GM23338 (cell line): Measurements from ENCODE around the gene SHF.

Source experiments
- CREB1 ChIP-seq: fragments of 250-450 bp; sonication (Bioruptor Pico); IDR thresholded peaks from 2 replicates; pipeline ENCODE4 v1.5.0; 2020; ENCODE audit warnings: low read depth, mild to moderate bottlenecking, moderate library complexity
- EZH2 ChIP-seq: fragments of 200-600 bp; sonication (generic); IDR thresholded peaks from one replicate; pipeline ENCODE4 v1.8.0; 2017; ENCODE audit warnings: antibody characterized with exemption, mild to moderate bottlenecking, low read depth; ENCODE audit not compliant: unreplicated experiment
- EZH2phosphoT487 ChIP-seq: fragments of 200-600 bp; sonication (generic); IDR thresholded peaks from one replicate; pipeline ENCODE4 v1.8.1; 2018; ENCODE audit warnings: antibody characterized with exemption; ENCODE audit not compliant: unreplicated experiment
- JUNB ChIP-seq: IDR thresholded peaks from one replicate; pipeline ENCODE4 v1.6.1; 2016; ENCODE audit warnings: antibody characterized with exemption; ENCODE audit not compliant: unreplicated experiment
- NANOG ChIP-seq: IDR thresholded peaks from 2 replicates; pipeline ENCODE4 v1.6.1; 2016; ENCODE audit warnings: antibody characterized with exemption, borderline replicate concordance
- POLR2AphosphoS5 ChIP-seq: IDR thresholded peaks from 2 replicates; pipeline ENCODE4 v1.6.1; 2016; ENCODE audit warnings: antibody characterized with exemption, low read depth
- STAT1 ChIP-seq: IDR thresholded peaks from one replicate; pipeline ENCODE4 v1.6.1; 2016; ENCODE audit warnings: antibody characterized with exemption; ENCODE audit not compliant: unreplicated experiment
- ZNF114 ChIP-seq: fragments of 250-450 bp; sonication (Bioruptor Pico); IDR thresholded peaks from 2 replicates; pipeline ENCODE4 v1.5.0; 2020; ENCODE audit warnings: mild to moderate bottlenecking, moderate library complexity
- ZNF331 ChIP-seq: fragments of 250-450 bp; sonication (Bioruptor Pico); IDR thresholded peaks from 2 replicates; pipeline ENCODE4 v1.5.0; 2020; ENCODE audit warnings: low read depth, mild to moderate bottlenecking, moderate library complexity
- TF ChIP-seq, protein P1 (sequence below): IDR thresholded peaks from one replicate; pipeline ENCODE4 v1.6.1; 2018; ENCODE audit warnings: antibody characterized with exemption; ENCODE audit not compliant: unreplicated experiment
- TF ChIP-seq, protein P2 (sequence below), 2 experiments: fragments of 200-600 bp in 1 of 2; sonication (generic) in 1 of 2; conservative IDR thresholded peaks; 2 replicates each; pipeline versions ENCODE4 v1.5.1 to v1.6.1; 2016 to 2017; ENCODE audit warnings: antibody characterized with exemption in 2 of 2, low read depth in 2 of 2, mild to moderate bottlenecking in 2 of 2, moderate library complexity in 1 of 2
- TF ChIP-seq, protein P3 (sequence below): fragments of 250-450 bp; sonication (Bioruptor Pico); IDR thresholded peaks from 2 replicates; pipeline ENCODE4 v1.5.0; 2020; ENCODE audit warnings: mild to moderate bottlenecking, moderate library complexity
- TF ChIP-seq, protein P4 (sequence below): IDR thresholded peaks from 2 replicates; pipeline ENCODE4 v1.6.1; 2016; ENCODE audit warnings: antibody characterized with exemption

DNA sequence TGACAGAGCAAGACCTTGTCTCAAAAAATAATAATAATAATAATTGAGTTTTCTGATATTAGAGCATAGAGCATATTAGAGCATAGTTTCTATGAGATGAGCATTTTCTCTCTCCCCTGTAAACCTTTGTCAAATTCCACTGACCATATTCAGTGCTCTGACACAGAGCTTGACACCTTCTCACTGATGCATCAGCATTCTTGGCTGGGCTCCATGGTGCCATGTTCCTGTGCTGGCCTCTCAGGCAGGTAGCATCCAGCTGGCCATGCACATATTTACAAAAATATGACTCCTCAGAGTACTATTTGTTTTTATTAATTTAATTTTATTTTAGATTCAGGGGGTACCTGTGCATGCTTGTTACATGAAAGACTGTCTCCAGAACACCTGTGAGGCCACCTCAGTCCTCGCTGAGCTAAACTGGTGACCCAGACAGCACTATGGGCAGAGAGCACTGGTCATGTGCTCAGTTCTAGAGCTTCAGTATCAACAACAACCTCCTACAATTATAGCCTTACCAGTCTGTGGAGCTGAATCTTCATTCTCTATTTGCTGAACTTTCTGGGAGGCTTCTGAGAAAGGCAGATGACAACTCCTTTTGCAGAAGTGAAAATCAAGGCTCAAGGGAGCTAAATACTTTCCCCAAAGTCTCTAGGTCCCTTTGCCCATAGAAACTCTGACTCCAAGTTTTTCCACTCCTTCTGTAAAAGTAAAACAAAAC lies 42.6 kb upstream of the SHF start:
- TF ChIP-seq, protein P1, sequence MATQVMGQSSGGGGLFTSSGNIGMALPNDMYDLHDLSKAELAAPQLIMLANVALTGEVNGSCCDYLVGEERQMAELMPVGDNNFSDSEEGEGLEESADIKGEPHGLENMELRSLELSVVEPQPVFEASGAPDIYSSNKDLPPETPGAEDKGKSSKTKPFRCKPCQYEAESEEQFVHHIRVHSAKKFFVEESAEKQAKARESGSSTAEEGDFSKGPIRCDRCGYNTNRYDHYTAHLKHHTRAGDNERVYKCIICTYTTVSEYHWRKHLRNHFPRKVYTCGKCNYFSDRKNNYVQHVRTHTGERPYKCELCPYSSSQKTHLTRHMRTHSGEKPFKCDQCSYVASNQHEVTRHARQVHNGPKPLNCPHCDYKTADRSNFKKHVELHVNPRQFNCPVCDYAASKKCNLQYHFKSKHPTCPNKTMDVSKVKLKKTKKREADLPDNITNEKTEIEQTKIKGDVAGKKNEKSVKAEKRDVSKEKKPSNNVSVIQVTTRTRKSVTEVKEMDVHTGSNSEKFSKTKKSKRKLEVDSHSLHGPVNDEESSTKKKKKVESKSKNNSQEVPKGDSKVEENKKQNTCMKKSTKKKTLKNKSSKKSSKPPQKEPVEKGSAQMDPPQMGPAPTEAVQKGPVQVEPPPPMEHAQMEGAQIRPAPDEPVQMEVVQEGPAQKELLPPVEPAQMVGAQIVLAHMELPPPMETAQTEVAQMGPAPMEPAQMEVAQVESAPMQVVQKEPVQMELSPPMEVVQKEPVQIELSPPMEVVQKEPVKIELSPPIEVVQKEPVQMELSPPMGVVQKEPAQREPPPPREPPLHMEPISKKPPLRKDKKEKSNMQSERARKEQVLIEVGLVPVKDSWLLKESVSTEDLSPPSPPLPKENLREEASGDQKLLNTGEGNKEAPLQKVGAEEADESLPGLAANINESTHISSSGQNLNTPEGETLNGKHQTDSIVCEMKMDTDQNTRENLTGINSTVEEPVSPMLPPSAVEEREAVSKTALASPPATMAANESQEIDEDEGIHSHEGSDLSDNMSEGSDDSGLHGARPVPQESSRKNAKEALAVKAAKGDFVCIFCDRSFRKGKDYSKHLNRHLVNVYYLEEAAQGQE, result no peak
- TF ChIP-seq, protein P2, sequence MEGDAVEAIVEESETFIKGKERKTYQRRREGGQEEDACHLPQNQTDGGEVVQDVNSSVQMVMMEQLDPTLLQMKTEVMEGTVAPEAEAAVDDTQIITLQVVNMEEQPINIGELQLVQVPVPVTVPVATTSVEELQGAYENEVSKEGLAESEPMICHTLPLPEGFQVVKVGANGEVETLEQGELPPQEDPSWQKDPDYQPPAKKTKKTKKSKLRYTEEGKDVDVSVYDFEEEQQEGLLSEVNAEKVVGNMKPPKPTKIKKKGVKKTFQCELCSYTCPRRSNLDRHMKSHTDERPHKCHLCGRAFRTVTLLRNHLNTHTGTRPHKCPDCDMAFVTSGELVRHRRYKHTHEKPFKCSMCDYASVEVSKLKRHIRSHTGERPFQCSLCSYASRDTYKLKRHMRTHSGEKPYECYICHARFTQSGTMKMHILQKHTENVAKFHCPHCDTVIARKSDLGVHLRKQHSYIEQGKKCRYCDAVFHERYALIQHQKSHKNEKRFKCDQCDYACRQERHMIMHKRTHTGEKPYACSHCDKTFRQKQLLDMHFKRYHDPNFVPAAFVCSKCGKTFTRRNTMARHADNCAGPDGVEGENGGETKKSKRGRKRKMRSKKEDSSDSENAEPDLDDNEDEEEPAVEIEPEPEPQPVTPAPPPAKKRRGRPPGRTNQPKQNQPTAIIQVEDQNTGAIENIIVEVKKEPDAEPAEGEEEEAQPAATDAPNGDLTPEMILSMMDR (conservative IDR thresholded peaks at IDR 0.05; ENCODE audit: low read depth in 2 of 2), result no peak
- no peak for TF ChIP-seq EZH2
- no peak for TF ChIP-seq POLR2AphosphoS5
- no peak for TF ChIP-seq NANOG
- no peak for TF ChIP-seq CREB1 (CRISPR knock-in tag)
- no peak for TF ChIP-seq STAT1
- TF ChIP-seq EZH2phosphoT487, result no peak
- TF ChIP-seq, protein P3, sequence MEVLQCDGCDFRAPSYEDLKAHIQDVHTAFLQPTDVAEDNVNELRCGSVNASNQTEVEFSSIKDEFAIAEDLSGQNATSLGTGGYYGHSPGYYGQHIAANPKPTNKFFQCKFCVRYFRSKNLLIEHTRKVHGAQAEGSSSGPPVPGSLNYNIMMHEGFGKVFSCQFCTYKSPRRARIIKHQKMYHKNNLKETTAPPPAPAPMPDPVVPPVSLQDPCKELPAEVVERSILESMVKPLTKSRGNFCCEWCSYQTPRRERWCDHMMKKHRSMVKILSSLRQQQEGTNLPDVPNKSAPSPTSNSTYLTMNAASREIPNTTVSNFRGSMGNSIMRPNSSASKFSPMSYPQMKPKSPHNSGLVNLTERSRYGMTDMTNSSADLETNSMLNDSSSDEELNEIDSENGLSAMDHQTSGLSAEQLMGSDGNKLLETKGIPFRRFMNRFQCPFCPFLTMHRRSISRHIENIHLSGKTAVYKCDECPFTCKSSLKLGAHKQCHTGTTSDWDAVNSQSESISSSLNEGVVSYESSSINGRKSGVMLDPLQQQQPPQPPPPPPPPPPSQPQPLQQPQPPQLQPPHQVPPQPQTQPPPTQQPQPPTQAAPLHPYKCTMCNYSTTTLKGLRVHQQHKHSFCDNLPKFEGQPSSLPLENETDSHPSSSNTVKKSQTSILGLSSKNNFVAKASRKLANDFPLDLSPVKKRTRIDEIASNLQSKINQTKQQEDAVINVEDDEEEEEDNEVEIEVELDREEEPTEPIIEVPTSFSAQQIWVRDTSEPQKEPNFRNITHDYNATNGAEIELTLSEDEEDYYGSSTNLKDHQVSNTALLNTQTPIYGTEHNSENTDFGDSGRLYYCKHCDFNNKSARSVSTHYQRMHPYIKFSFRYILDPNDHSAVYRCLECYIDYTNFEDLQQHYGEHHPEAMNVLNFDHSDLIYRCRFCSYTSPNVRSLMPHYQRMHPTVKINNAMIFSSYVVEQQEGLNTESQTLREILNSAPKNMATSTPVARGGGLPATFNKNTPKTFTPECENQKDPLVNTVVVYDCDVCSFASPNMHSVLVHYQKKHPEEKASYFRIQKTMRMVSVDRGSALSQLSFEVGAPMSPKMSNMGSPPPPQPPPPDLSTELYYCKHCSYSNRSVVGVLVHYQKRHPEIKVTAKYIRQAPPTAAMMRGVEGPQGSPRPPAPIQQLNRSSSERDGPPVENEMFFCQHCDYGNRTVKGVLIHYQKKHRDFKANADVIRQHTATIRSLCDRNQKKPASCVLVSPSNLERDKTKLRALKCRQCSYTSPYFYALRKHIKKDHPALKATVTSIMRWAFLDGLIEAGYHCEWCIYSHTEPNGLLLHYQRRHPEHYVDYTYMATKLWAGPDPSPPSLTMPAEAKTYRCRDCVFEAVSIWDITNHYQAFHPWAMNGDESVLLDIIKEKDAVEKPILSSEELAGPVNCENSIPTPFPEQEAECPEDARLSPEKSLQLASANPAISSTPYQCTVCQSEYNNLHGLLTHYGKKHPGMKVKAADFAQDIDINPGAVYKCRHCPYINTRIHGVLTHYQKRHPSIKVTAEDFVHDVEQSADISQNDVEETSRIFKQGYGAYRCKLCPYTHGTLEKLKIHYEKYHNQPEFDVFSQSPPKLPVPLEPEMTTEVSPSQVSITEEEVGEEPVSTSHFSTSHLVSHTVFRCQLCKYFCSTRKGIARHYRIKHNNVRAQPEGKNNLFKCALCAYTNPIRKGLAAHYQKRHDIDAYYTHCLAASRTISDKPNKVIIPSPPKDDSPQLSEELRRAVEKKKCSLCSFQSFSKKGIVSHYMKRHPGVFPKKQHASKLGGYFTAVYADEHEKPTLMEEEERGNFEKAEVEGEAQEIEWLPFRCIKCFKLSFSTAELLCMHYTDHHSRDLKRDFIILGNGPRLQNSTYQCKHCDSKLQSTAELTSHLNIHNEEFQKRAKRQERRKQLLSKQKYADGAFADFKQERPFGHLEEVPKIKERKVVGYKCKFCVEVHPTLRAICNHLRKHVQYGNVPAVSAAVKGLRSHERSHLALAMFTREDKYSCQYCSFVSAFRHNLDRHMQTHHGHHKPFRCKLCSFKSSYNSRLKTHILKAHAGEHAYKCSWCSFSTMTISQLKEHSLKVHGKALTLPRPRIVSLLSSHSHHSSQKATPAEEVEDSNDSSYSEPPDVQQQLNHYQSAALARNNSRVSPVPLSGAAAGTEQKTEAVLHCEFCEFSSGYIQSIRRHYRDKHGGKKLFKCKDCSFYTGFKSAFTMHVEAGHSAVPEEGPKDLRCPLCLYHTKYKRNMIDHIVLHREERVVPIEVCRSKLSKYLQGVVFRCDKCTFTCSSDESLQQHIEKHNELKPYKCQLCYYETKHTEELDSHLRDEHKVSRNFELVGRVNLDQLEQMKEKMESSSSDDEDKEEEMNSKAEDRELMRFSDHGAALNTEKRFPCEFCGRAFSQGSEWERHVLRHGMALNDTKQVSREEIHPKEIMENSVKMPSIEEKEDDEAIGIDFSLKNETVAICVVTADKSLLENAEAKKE (CRISPR knock-in tag), result no peak
- no peak for TF ChIP-seq ZNF331
- TF ChIP-seq ZNF114 (CRISPR knock-in tag), result no peak
- no peak for TF ChIP-seq JUNB
- TF ChIP-seq, protein P4, sequence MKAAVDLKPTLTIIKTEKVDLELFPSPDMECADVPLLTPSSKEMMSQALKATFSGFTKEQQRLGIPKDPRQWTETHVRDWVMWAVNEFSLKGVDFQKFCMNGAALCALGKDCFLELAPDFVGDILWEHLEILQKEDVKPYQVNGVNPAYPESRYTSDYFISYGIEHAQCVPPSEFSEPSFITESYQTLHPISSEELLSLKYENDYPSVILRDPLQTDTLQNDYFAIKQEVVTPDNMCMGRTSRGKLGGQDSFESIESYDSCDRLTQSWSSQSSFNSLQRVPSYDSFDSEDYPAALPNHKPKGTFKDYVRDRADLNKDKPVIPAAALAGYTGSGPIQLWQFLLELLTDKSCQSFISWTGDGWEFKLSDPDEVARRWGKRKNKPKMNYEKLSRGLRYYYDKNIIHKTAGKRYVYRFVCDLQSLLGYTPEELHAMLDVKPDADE, result no peak
